ENCODE results near the gene IL1RAPL1.
"Not testable (repeated sequence)": the region's sequence is repeated elsewhere in the genome, so short reads cannot be mapped to it uniquely, and the experiment has no call there.

IL1RAPL1 gene

DNA sequence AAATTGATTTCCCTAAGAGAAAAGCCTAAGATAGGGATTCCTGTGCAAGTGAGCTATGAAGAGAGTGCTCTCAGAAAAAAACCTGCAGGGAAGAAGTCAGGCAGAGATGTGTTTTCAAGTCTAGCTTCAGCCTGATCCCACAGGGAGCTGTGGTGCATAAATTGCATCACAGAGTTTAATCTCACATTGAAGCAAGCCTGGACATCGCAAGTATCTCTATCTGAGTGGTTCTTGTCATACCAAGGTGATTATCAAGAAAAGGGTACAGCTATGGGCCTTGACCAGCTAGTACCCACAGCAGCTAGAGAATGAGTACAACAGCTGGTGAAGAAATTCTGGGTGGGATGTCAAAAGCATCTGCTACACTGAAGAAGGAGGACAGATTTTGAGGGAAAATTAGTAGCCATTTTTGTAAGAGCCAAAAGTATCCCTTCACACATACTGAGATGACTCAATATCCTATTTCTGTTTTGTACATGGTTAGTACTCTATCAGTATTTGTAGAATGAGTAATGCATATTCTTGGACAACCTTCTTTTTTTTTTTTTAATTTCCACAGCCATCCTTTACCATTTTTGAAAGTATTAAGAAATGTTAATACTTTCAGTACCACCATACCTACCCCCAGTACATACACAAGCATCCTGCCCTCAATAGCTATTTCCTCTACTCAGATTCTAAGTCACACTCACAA, 708.9 kb downstream of the IL1RAPL1 start:
- H3K27ac ChIP-seq = no peak overlapping the region
- TF ChIP-seq CTCF (IDR thresholded peaks at IDR 0.05) (no peak), ZFX (IDR thresholded peaks at IDR 0.05; ENCODE audit: borderline replicate concordance) (no peak)

DNA sequence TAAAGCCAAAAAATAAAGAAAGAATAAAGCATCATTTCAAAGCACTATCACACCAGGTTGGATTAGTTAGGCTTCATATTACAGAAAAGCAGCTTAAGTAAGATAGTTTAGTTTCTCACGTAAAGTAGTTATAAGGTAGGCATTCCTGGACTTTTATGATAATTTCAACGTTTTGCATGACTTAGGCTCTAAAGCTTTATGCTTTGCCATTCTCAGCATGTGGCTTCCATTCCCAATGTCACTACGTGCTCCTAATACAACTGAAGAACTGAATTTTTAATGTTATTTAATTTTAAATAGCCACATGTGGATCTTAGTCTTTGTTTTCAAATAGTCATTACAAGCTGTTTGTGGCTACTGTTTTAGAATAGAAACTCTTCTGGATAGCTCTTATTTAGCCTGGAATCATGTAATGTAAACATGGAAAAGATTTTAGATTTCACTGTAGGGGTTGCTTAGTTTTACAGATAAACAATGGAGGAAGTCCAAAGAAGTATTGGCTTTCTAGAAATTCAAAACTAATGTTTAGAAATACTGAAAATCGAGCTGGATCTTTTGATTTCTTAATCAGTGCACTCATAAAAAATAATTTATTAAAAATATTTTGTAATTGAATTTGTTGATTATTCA, 710.0 kb downstream of the IL1RAPL1 start:
- TF ChIP-seq ZFX (IDR thresholded peaks at IDR 0.05; ENCODE audit: borderline replicate concordance) (no peak), CTCF (IDR thresholded peaks at IDR 0.05) (no peak)
- H3K27ac ChIP-seq = no peak overlapping the region

DNA sequence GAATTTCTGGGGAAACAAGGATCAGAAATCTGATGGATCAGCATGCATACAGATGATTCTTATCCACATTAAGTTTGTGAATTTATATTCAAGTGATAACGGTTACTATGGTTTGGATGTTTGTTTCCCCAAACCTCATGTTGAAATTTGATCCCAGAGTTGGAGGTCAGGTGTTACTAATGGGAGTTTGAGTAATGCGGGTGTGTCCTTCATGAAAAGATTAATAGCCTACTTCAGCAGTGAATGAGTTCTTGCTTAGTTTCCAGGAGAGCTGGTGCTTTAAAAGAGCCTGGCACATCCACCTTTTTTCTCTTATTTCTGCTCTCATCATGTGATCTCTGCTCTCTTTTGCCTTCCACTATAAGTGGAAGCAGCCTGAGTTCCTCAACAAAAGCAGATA, 712.4 kb downstream of the IL1RAPL1 start:
- no peak for TF ChIP-seq ZFX (IDR thresholded peaks at IDR 0.05; ENCODE audit: borderline replicate concordance)
- TF ChIP-seq CTCF (IDR thresholded peaks at IDR 0.05) = no peak
- no peak overlapping the region for H3K27ac ChIP-seq

DNA sequence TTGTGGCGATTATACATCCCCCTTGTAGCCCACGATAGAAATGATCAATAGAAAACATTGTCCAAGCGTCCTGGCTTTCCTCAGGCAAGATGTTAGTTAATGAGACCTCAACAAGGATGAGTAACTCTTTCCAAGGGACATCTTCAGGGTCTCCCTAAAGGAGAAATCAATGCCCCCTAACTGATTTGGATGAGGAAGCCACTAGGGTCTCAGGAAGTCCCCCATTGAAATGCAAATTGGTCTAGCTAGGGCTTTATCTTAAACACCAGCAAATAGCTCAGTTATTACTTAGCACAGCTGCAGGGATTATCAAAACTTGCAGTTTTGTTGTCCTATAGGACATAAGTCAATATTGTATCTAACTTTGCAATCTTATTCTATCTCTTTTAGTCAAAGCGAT, 721.5 kb downstream of the IL1RAPL1 start:
- H3K27ac ChIP-seq = no peak overlapping the region
- TF ChIP-seq ZFX (IDR thresholded peaks at IDR 0.05; ENCODE audit: borderline replicate concordance) (no peak), CTCF (IDR thresholded peaks at IDR 0.05) (no peak)

DNA sequence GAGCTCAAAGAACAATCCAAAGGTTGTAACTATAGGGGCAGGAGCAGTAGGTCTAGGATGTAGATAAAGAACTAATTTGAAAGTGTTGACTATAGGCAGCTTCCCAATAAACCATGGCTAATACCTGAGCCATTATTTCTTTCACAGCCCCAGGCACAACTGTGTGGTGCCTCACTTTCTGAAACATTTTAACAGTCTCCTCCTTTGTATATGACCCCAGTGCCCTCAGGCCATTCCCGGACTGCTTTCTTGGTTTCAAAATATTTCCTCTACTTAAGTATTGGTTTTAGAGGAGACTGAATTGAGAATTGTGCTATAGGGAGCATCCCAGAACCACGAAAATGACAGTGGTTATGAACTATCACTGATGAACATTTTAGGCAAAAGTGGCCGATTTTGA, 728.7 kb downstream of the IL1RAPL1 start:
- TF ChIP-seq ZFX (IDR thresholded peaks at IDR 0.05; ENCODE audit: borderline replicate concordance) = no peak
- no peak for TF ChIP-seq CTCF (IDR thresholded peaks at IDR 0.05)

GRCh38 chrX:29318012-29318411, 730.8 kb downstream of the IL1RAPL1 start:
- no peak for TF ChIP-seq CTCF (IDR thresholded peaks at IDR 0.05)
- no peak for TF ChIP-seq ZFX (IDR thresholded peaks at IDR 0.05; ENCODE audit: borderline replicate concordance)
- H3K27ac ChIP-seq = no peak overlapping the region

More for the DNA sequence above, 728.7 kb downstream of the IL1RAPL1 start:
- H3K27ac ChIP-seq = no peak overlapping the region

- not testable (repeated sequence) for H3K27ac ChIP-seq
Measured at GRCh38 chrX:29332429-29332828, 745.2 kb downstream of the IL1RAPL1 start.

GRCh38 chrX:29333091-29333490, 745.8 kb downstream of the IL1RAPL1 start:
- not testable (repeated sequence) for H3K27ac ChIP-seq
